Astrocyte (in vitro differentiated cells and primary cell): Measurements from ENCODE around the gene ENTR1. TPM values are rescaled to one million over a fixed set of nuclear protein-coding genes. Genes with fewer than 3 reads are reported as not detected.

Experiments
- DNase-seq: peaks from one replicate; pipeline ENCODE4 v3.0.0-alpha.2; 2010; ENCODE audit warnings: low read depth
- FAIRE-seq: peaks from 2 replicates; lab custom pipeline; 2011; peaks lifted over from hg19 to GRCh38; lab: Jason Lieb, UNC
- H2AFZ ChIP-seq: 2 replicates; pipeline ENCODE4 v1.6.0; 2012; ENCODE audit warnings: low read depth, low read length, inconsistent platforms
- H3K27ac ChIP-seq: 2 replicates; pipeline ENCODE4 v1.5.1; 2011; ENCODE audit warnings: low read depth, low read length, inconsistent platforms
- H3K27me3 ChIP-seq: 2 replicates; pipeline ENCODE4 v1.6.0; 2011; ENCODE audit warnings: low read length, inconsistent platforms; ENCODE audit not compliant: insufficient read depth
- H3K36me3 ChIP-seq: 2 replicates; pipeline ENCODE4 v1.5.1; 2011; ENCODE audit warnings: low read length, inconsistent platforms; ENCODE audit not compliant: insufficient read depth
- H3K4me1 ChIP-seq: 2 replicates; pipeline ENCODE4 v1.5.1; 2011; ENCODE audit warnings: low read length, inconsistent platforms; ENCODE audit not compliant: insufficient read depth
- H3K4me2 ChIP-seq: 2 replicates; pipeline ENCODE4 v1.6.0; 2012; ENCODE audit warnings: low read length, inconsistent platforms
- H3K4me3 ChIP-seq: 2 replicates; pipeline ENCODE4 v1.5.1; 2011; ENCODE audit warnings: low read depth, mild to moderate bottlenecking, low read length, inconsistent platforms; ENCODE audit not compliant: insufficient read depth
- H3K79me2 ChIP-seq: 2 replicates; pipeline ENCODE4 v1.6.0; 2012; ENCODE audit warnings: mild to moderate bottlenecking, low read length, inconsistent platforms; ENCODE audit not compliant: insufficient read depth
- H3K9ac ChIP-seq: 2 replicates; pipeline ENCODE4 v1.6.0; 2012; ENCODE audit warnings: mild to moderate bottlenecking, low read length, inconsistent platforms
- H3K9me3 ChIP-seq: 2 replicates; pipeline ENCODE4 v1.5.1; 2012; ENCODE audit warnings: low read depth, mild to moderate bottlenecking, low read length, inconsistent platforms; ENCODE audit not compliant: insufficient read depth
- H4K20me1 ChIP-seq: 2 replicates; pipeline ENCODE4 v1.6.0; 2012; ENCODE audit warnings: low read length, inconsistent platforms; ENCODE audit not compliant: insufficient read depth
- H3K27ac Mint-ChIP-seq: one replicate; pipeline ENCODE4 v1.8.0; 2021; ENCODE audit warnings: mild to moderate bottlenecking, mixed read lengths; ENCODE audit not compliant: unreplicated experiment
- H3K27me3 Mint-ChIP-seq: one replicate; pipeline ENCODE4 v1.8.0; 2021; ENCODE audit warnings: low read depth, mixed read lengths; ENCODE audit not compliant: unreplicated experiment
- H3K36me3 Mint-ChIP-seq: one replicate; pipeline ENCODE4 v1.8.0; 2021; ENCODE audit warnings: low read depth, mixed read lengths; ENCODE audit not compliant: unreplicated experiment
- H3K4me1 Mint-ChIP-seq: one replicate; pipeline ENCODE4 v1.8.0; 2021; ENCODE audit warnings: low read depth, mixed read lengths; ENCODE audit not compliant: unreplicated experiment
- H3K4me3 Mint-ChIP-seq: one replicate; pipeline ENCODE4 v1.8.0; 2021; ENCODE audit warnings: mild to moderate bottlenecking, moderate library complexity, mixed read lengths; ENCODE audit not compliant: unreplicated experiment
- H3K9me3 Mint-ChIP-seq: one replicate; pipeline ENCODE4 v1.8.0; 2021; ENCODE audit warnings: mild to moderate bottlenecking, mixed read lengths; ENCODE audit not compliant: unreplicated experiment
- CTCF ChIP-seq: IDR thresholded peaks from 2 replicates; pipeline ENCODE4 v1.5.1; 2011; ENCODE audit warnings: low read depth, mild to moderate bottlenecking, inconsistent platforms, low read length, moderate library complexity; ENCODE audit not compliant: insufficient read depth
- EZH2 ChIP-seq: IDR thresholded peaks from 2 replicates; pipeline ENCODE4 v1.6.1; 2012; ENCODE audit warnings: mild to moderate bottlenecking, low read length, inconsistent platforms; ENCODE audit not compliant: insufficient read depth
- total RNA-seq: library from RNA; stranded (reverse); gene quantifications from 2 replicates; pipeline ENCODE4 v1.2.1, GENCODE V29; 2021

Gene ENTR1
- total RNA-seq, 1 donor from 2014 or later = 71.7 TPM

GRCh38 chr9:136359774-136360718 lies 50.4 kb downstream of the ENTR1 start:
- peaks cover 10% of the 10 kb centered on the region for H3K79me2 ChIP-seq
- Mint-ChIP-seq H3K4me1 (peaks cover 2% of the 10 kb centered on the region), H3K9me3 (no peaks in the 10 kb centered on the region), H3K4me3 (no peak overlapping the region), H3K36me3 (no peaks in the 10 kb centered on the region), H3K27ac (peak overlapping the region; percentile 58), H3K27me3 (no peaks in the 10 kb centered on the region)
- FAIRE-seq = no peak
- H3K27me3 ChIP-seq = no peaks in the 10 kb centered on the region
- no peak overlapping the region for H3K4me2 ChIP-seq
- H2AFZ ChIP-seq = no peak overlapping the region
- TF ChIP-seq EZH2 = no peak
- TF ChIP-seq CTCF = no peak
- H3K9ac ChIP-seq = no peak overlapping the region
- H4K20me1 ChIP-seq = peaks cover 21% of the 10 kb centered on the region
- no peaks in the 10 kb centered on the region for H3K36me3 ChIP-seq
- H3K9me3 ChIP-seq = no peaks in the 10 kb centered on the region
- peaks cover 30% of the 10 kb centered on the region for H3K4me1 ChIP-seq
- DNase-seq = no peak
- H3K27ac ChIP-seq = no peak overlapping the region
- H3K4me3 ChIP-seq = no peak overlapping the region

- Mint-ChIP-seq H3K4me3 (no peak overlapping the region), H3K27ac (no peak overlapping the region), H3K4me1 (peaks cover 7% of the 10 kb centered on the region), H3K36me3 (no peaks in the 10 kb centered on the region), H3K27me3 (no peaks in the 10 kb centered on the region), H3K9me3 (no peaks in the 10 kb centered on the region)
- Histone ChIP-seq H3K27ac (no peak overlapping the region), H3K4me2 (no peak overlapping the region), H3K9ac (no peak overlapping the region), H3K79me2 (peaks cover 10% of the 10 kb centered on the region), H4K20me1 (peaks cover 26% of the 10 kb centered on the region), H3K4me3 (no peak overlapping the region), H3K9me3 (no peaks in the 10 kb centered on the region), H3K27me3 (no peaks in the 10 kb centered on the region), H3K4me1 (peaks cover 34% of the 10 kb centered on the region), H3K36me3 (no peaks in the 10 kb centered on the region), H2AFZ (no peak overlapping the region)
- no peak for DNase-seq
- no peak for TF ChIP-seq EZH2
- no peak for TF ChIP-seq CTCF
- no peak for FAIRE-seq
These were observed 51.5 kb downstream of the ENTR1 start for GRCh38 chr9:136358888-136359287.

- no peak for FAIRE-seq
- Mint-ChIP-seq H3K27ac (no peak overlapping the region), H3K4me3 (no peak overlapping the region), H3K4me1 (peaks cover 7% of the 10 kb centered on the region), H3K9me3 (no peaks in the 10 kb centered on the region), H3K36me3 (no peaks in the 10 kb centered on the region), H3K27me3 (no peaks in the 10 kb centered on the region)
- TF ChIP-seq EZH2 (no peak), CTCF (no peak)
- no peak overlapping the region for H3K4me2 ChIP-seq
- no peak overlapping the region for H2AFZ ChIP-seq
- no peak for DNase-seq
- H3K27ac ChIP-seq = no peak overlapping the region
- peaks cover 32% of the 10 kb centered on the region for H3K4me1 ChIP-seq
- peaks cover 10% of the 10 kb centered on the region for H3K79me2 ChIP-seq
- no peaks in the 10 kb centered on the region for H3K9me3 ChIP-seq
- H3K27me3 ChIP-seq = no peaks in the 10 kb centered on the region
- peaks cover 32% of the 10 kb centered on the region for H4K20me1 ChIP-seq
- H3K9ac ChIP-seq = no peak overlapping the region
- H3K4me3 ChIP-seq = no peak overlapping the region
- H3K36me3 ChIP-seq = no peaks in the 10 kb centered on the region
These were observed 52.4 kb downstream of the ENTR1 start for GRCh38 chr9:136358016-136358415.
